GM23338 (cell line): Measurements from ENCODE around the gene KCNK16.

Experiments
- CREB1 ChIP-seq: fragments of 250-450 bp; sonication (Bioruptor Pico); IDR thresholded peaks from 2 replicates; pipeline ENCODE4 v1.5.0; 2020; ENCODE audit warnings: low read depth, mild to moderate bottlenecking, moderate library complexity
- EZH2 ChIP-seq: fragments of 200-600 bp; sonication (generic); IDR thresholded peaks from one replicate; pipeline ENCODE4 v1.8.0; 2017; ENCODE audit warnings: antibody characterized with exemption, mild to moderate bottlenecking, low read depth; ENCODE audit not compliant: unreplicated experiment
- EZH2phosphoT487 ChIP-seq: fragments of 200-600 bp; sonication (generic); IDR thresholded peaks from one replicate; pipeline ENCODE4 v1.8.1; 2018; ENCODE audit warnings: antibody characterized with exemption; ENCODE audit not compliant: unreplicated experiment
- JUNB ChIP-seq: IDR thresholded peaks from one replicate; pipeline ENCODE4 v1.6.1; 2016; ENCODE audit warnings: antibody characterized with exemption; ENCODE audit not compliant: unreplicated experiment
- NANOG ChIP-seq: IDR thresholded peaks from 2 replicates; pipeline ENCODE4 v1.6.1; 2016; ENCODE audit warnings: antibody characterized with exemption, borderline replicate concordance
- POLR2AphosphoS5 ChIP-seq: IDR thresholded peaks from 2 replicates; pipeline ENCODE4 v1.6.1; 2016; ENCODE audit warnings: antibody characterized with exemption, low read depth
- STAT1 ChIP-seq: IDR thresholded peaks from one replicate; pipeline ENCODE4 v1.6.1; 2016; ENCODE audit warnings: antibody characterized with exemption; ENCODE audit not compliant: unreplicated experiment
- ZNF114 ChIP-seq: fragments of 250-450 bp; sonication (Bioruptor Pico); IDR thresholded peaks from 2 replicates; pipeline ENCODE4 v1.5.0; 2020; ENCODE audit warnings: mild to moderate bottlenecking, moderate library complexity
- ZNF331 ChIP-seq: fragments of 250-450 bp; sonication (Bioruptor Pico); IDR thresholded peaks from 2 replicates; pipeline ENCODE4 v1.5.0; 2020; ENCODE audit warnings: low read depth, mild to moderate bottlenecking, moderate library complexity
- TF ChIP-seq, protein P1 (sequence below), 2 experiments: fragments of 200-600 bp in 1 of 2; sonication (generic) in 1 of 2; conservative IDR thresholded peaks; 2 replicates each; pipeline versions ENCODE4 v1.5.1 to v1.6.1; 2016 to 2017; ENCODE audit warnings: antibody characterized with exemption in 2 of 2, low read depth in 2 of 2, mild to moderate bottlenecking in 2 of 2, moderate library complexity in 1 of 2
- TF ChIP-seq, protein P2 (sequence below): IDR thresholded peaks from one replicate; pipeline ENCODE4 v1.6.1; 2018; ENCODE audit warnings: antibody characterized with exemption; ENCODE audit not compliant: unreplicated experiment
- TF ChIP-seq, protein P3 (sequence below): IDR thresholded peaks from 2 replicates; pipeline ENCODE4 v1.6.1; 2016; ENCODE audit warnings: antibody characterized with exemption

GRCh38 chr6:39281312-39281980, 41.1 kb downstream of the KCNK16 start:
- TF ChIP-seq, protein P1, sequence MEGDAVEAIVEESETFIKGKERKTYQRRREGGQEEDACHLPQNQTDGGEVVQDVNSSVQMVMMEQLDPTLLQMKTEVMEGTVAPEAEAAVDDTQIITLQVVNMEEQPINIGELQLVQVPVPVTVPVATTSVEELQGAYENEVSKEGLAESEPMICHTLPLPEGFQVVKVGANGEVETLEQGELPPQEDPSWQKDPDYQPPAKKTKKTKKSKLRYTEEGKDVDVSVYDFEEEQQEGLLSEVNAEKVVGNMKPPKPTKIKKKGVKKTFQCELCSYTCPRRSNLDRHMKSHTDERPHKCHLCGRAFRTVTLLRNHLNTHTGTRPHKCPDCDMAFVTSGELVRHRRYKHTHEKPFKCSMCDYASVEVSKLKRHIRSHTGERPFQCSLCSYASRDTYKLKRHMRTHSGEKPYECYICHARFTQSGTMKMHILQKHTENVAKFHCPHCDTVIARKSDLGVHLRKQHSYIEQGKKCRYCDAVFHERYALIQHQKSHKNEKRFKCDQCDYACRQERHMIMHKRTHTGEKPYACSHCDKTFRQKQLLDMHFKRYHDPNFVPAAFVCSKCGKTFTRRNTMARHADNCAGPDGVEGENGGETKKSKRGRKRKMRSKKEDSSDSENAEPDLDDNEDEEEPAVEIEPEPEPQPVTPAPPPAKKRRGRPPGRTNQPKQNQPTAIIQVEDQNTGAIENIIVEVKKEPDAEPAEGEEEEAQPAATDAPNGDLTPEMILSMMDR (conservative IDR thresholded peaks at IDR 0.05; ENCODE audit: low read depth in 2 of 2) = no peak
- TF ChIP-seq EZH2phosphoT487 (no peak), POLR2AphosphoS5 (no peak), EZH2 (no peak), JUNB (no peak), CREB1 (CRISPR knock-in tag) (no peak), NANOG (no peak), STAT1 (no peak), ZNF331 (CRISPR knock-in tag) (no peak), ZNF114 (CRISPR knock-in tag) (no peak)
- TF ChIP-seq, protein P2, sequence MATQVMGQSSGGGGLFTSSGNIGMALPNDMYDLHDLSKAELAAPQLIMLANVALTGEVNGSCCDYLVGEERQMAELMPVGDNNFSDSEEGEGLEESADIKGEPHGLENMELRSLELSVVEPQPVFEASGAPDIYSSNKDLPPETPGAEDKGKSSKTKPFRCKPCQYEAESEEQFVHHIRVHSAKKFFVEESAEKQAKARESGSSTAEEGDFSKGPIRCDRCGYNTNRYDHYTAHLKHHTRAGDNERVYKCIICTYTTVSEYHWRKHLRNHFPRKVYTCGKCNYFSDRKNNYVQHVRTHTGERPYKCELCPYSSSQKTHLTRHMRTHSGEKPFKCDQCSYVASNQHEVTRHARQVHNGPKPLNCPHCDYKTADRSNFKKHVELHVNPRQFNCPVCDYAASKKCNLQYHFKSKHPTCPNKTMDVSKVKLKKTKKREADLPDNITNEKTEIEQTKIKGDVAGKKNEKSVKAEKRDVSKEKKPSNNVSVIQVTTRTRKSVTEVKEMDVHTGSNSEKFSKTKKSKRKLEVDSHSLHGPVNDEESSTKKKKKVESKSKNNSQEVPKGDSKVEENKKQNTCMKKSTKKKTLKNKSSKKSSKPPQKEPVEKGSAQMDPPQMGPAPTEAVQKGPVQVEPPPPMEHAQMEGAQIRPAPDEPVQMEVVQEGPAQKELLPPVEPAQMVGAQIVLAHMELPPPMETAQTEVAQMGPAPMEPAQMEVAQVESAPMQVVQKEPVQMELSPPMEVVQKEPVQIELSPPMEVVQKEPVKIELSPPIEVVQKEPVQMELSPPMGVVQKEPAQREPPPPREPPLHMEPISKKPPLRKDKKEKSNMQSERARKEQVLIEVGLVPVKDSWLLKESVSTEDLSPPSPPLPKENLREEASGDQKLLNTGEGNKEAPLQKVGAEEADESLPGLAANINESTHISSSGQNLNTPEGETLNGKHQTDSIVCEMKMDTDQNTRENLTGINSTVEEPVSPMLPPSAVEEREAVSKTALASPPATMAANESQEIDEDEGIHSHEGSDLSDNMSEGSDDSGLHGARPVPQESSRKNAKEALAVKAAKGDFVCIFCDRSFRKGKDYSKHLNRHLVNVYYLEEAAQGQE = no peak
- TF ChIP-seq, protein P3, sequence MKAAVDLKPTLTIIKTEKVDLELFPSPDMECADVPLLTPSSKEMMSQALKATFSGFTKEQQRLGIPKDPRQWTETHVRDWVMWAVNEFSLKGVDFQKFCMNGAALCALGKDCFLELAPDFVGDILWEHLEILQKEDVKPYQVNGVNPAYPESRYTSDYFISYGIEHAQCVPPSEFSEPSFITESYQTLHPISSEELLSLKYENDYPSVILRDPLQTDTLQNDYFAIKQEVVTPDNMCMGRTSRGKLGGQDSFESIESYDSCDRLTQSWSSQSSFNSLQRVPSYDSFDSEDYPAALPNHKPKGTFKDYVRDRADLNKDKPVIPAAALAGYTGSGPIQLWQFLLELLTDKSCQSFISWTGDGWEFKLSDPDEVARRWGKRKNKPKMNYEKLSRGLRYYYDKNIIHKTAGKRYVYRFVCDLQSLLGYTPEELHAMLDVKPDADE = no peak
